H9 (cell line): ENCODE results near the gene DIP2A. TPM values are rescaled to one million over a fixed set of nuclear protein-coding genes. Genes with fewer than 3 reads are reported as not detected.

Experiments
- DNase-seq: peaks from one replicate; pipeline ENCODE4 v3.0.0-alpha.2; 2017
- H2AFZ ChIP-seq: one replicate; pipeline ENCODE4 v1.6.1; 2013; ENCODE audit warnings: mild to moderate bottlenecking, low read length, control low read depth, moderate library complexity
- H2AK5ac ChIP-seq: 2 replicates; pipeline ENCODE4 v1.6.1; 2013; ENCODE audit warnings: low read length, control low read depth, mixed read lengths; ENCODE audit not compliant: insufficient read length
- H2BK120ac ChIP-seq: one replicate; pipeline ENCODE4 v1.6.1; 2013; ENCODE audit warnings: low read depth, mild to moderate bottlenecking, low read length, control low read depth, inconsistent platforms; ENCODE audit not compliant: poor library complexity, severe bottlenecking
- H2BK12ac ChIP-seq: 2 replicates; pipeline ENCODE4 v1.6.1; 2013; ENCODE audit warnings: low read length, control low read depth, mixed read lengths, low read depth; ENCODE audit not compliant: insufficient read length
- H2BK15ac ChIP-seq: 2 replicates; pipeline ENCODE4 v1.6.1; 2013; ENCODE audit warnings: low read depth, low read length, control low read depth
- H2BK20ac ChIP-seq: one replicate; pipeline ENCODE4 v1.6.1; 2013; ENCODE audit warnings: low read depth, mild to moderate bottlenecking, low read length, control low read depth, inconsistent platforms; ENCODE audit not compliant: poor library complexity, severe bottlenecking
- H2BK5ac ChIP-seq: 2 replicates; pipeline ENCODE4 v1.6.1; 2013; ENCODE audit warnings: low read length, control low read depth, mixed read lengths; ENCODE audit not compliant: insufficient read length
- H3K14ac ChIP-seq: 2 replicates; pipeline ENCODE4 v1.6.1; 2013; ENCODE audit warnings: low read length, control low read depth; ENCODE audit not compliant: insufficient read depth
- H3K18ac ChIP-seq: 2 replicates; pipeline ENCODE4 v1.6.1; 2013; ENCODE audit warnings: low read depth, mild to moderate bottlenecking, mixed read lengths, low read length, control low read depth; ENCODE audit not compliant: insufficient read length
- H3K23ac ChIP-seq: 2 replicates; pipeline ENCODE4 v1.6.1; 2013; ENCODE audit warnings: low read length, control low read depth, mixed read lengths, low read depth; ENCODE audit not compliant: insufficient read length
- H3K23me2 ChIP-seq: 2 replicates; pipeline ENCODE4 v1.6.1; 2013; ENCODE audit warnings: low read depth, mild to moderate bottlenecking, mixed read lengths, low read length, control low read depth; ENCODE audit not compliant: insufficient read length, poor library complexity, severe bottlenecking
- H3K27ac ChIP-seq: 2 replicates; pipeline ENCODE4 v1.5.1; 2013; ENCODE audit warnings: low read length, control low read depth, mixed read lengths, low read depth; ENCODE audit not compliant: insufficient read length
- H3K27me3 ChIP-seq: 2 replicates; pipeline ENCODE4 v1.6.1; 2013; ENCODE audit warnings: low read length, control low read depth, inconsistent platforms; ENCODE audit not compliant: insufficient read depth
- H3K4ac ChIP-seq: 2 replicates; pipeline ENCODE4 v1.6.1; 2013; ENCODE audit warnings: low read depth, mild to moderate bottlenecking, control low read depth, inconsistent platforms, low read length, moderate library complexity
- H3K4me1 ChIP-seq: 2 replicates; pipeline ENCODE4 v1.6.1; 2013; ENCODE audit warnings: low read length, control low read depth, inconsistent platforms; ENCODE audit not compliant: insufficient read depth
- H3K4me2 ChIP-seq: 2 replicates; pipeline ENCODE4 v1.6.1; 2013; ENCODE audit warnings: low read length, control low read depth, mixed read lengths; ENCODE audit not compliant: insufficient read length, insufficient read depth
- H3K56ac ChIP-seq: 2 replicates; pipeline ENCODE4 v1.6.1; 2013; ENCODE audit warnings: low read depth, mild to moderate bottlenecking, mixed read lengths, low read length, control low read depth; ENCODE audit not compliant: insufficient read length
- H3K79me1 ChIP-seq: 2 replicates; pipeline ENCODE4 v1.6.1; 2013; ENCODE audit warnings: low read depth, mild to moderate bottlenecking, moderate library complexity, low read length, control low read depth, inconsistent platforms; ENCODE audit not compliant: insufficient read depth, poor library complexity, severe bottlenecking
- H3K79me2 ChIP-seq: 2 replicates; pipeline ENCODE4 v1.6.1; 2013; ENCODE audit warnings: low read length, control low read depth, inconsistent platforms; ENCODE audit not compliant: insufficient read depth
- H3K9ac ChIP-seq: 2 replicates; pipeline ENCODE4 v1.6.1; 2013; ENCODE audit warnings: low read length, control low read depth, mixed read lengths; ENCODE audit not compliant: insufficient read length; ENCODE audit errors: extremely low read depth
- H3K9me3 ChIP-seq: one replicate; pipeline ENCODE4 v1.6.1; 2013; ENCODE audit warnings: low read depth, low read length, inconsistent platforms; ENCODE audit not compliant: control insufficient read depth
- H3T11ph ChIP-seq: one replicate; pipeline ENCODE4 v1.6.1; 2013; ENCODE audit warnings: mild to moderate bottlenecking, low read length, control low read depth, inconsistent platforms
- H4K20me1 ChIP-seq: one replicate; pipeline ENCODE4 v1.6.1; 2013; ENCODE audit not compliant: control insufficient read depth, insufficient read length, insufficient read depth
- H4K5ac ChIP-seq: 2 replicates; pipeline ENCODE4 v1.6.1; 2013; ENCODE audit warnings: low read depth, mild to moderate bottlenecking, mixed read lengths, low read length, control low read depth; ENCODE audit not compliant: insufficient read length
- H4K8ac ChIP-seq: replicated peaks from 2 replicates; pipeline ENCODE4 v1.6.1; 2013; ENCODE audit warnings: low read length, control low read depth, mixed read lengths, low read depth; ENCODE audit not compliant: insufficient read length
- H4K91ac ChIP-seq: 2 replicates; pipeline ENCODE4 v1.6.1; 2013; ENCODE audit warnings: low read depth, mild to moderate bottlenecking, moderate library complexity, mixed read lengths, low read length, control low read depth; ENCODE audit not compliant: insufficient read length
- H3K27ac Mint-ChIP-seq, 3 experiments: 2 replicates in 2 of 3; 3 replicates in 1 of 3; pipeline ENCODE4 v1.8.0; 2020 to 2021; ENCODE audit warnings: mixed read lengths in 3 of 3, mild to moderate bottlenecking in 1 of 3, moderate library complexity in 1 of 3
- H3K27me3 Mint-ChIP-seq: 2 replicates; pipeline ENCODE4 v1.8.0; 2021; ENCODE audit warnings: low read depth, mild to moderate bottlenecking, moderate library complexity, mixed read lengths
- H3K36me3 Mint-ChIP-seq, 3 experiments: 2 replicates in 2 of 3; 3 replicates in 1 of 3; pipeline ENCODE4 v1.8.0; 2020 to 2021; ENCODE audit warnings: low read depth in 3 of 3, mixed read lengths in 3 of 3; ENCODE audit not compliant: insufficient read depth in 1 of 3
- H3K4me1 Mint-ChIP-seq, 2 experiments: 2 replicates each; pipeline ENCODE4 v1.8.0; 2020; ENCODE audit warnings: mixed read lengths in 2 of 2
- H3K4me3 Mint-ChIP-seq, 2 experiments: 2 replicates in 1 of 2; 3 replicates in 1 of 2; pipeline ENCODE4 v1.8.0; 2020 to 2021; ENCODE audit warnings: mild to moderate bottlenecking in 2 of 2, mixed read lengths in 2 of 2, moderate library complexity in 1 of 2
- H3K9me3 Mint-ChIP-seq, 2 experiments: 2 replicates in 1 of 2; 3 replicates in 1 of 2; pipeline ENCODE4 v1.8.0; 2020; ENCODE audit warnings: mild to moderate bottlenecking in 2 of 2, mixed read lengths in 2 of 2, moderate library complexity in 1 of 2
- CTCF ChIP-seq: fragments of 200-600 bp; sonication (generic); conservative IDR thresholded peaks from 3 replicates; pipeline ENCODE4 v1.8.0; 2021; ENCODE audit warnings: antibody characterized with exemption, mild to moderate bottlenecking
- WGBS: extraction: QIAGEN DNeasy Blood & Tissue Kit; methylation state at CpG from one replicate; pipeline ENCODE4 v1.1.7; 2013; ENCODE audit warnings: missing lambda C conversion rate, low lambda C conversion rate, mixed read lengths; ENCODE audit not compliant: insufficient read length; ENCODE audit errors: extremely low coverage; 5-methylcytosine and 5-hydroxymethylcytosine counted together
- total RNA-seq: library from RNA; stranded (reverse); gene quantifications from 2 replicates; pipeline ENCODE4 v1.2.1, GENCODE V29; 2021

DIP2A gene
- total RNA-seq, 1 experiment from 2014 or later = 25.2 TPM

DNA sequence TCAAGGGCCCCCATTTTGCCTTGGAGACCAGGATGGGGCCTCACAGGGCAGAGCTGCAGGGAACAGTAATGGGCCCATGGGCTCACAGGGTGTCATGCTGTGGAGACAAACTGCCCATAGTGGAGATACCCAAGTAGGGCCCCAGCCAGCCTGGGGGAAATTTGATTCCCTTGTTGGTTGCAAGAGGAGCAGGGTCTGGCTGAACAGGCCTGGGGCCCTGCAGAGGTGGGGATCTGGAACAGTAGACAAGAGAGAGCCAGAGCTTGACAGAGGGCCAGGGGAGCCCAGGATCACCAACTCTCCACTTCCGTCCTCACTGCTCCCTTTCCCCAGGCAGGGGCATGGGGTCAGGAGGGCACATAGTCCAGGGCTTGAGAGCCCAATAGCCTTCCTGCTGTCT is 137.5 kb downstream of the DIP2A start:
- no peak overlapping the region for H2AFZ ChIP-seq
- no peak overlapping the region for H2BK5ac ChIP-seq
- no peak overlapping the region for H3T11ph ChIP-seq
- H2BK120ac ChIP-seq = no peak overlapping the region
- H3K27ac ChIP-seq = no peak overlapping the region
- Mint-ChIP-seq H3K4me1 (no peaks in the 10 kb centered on the region), H3K4me3 (no peak overlapping the region), H3K27me3 (peaks cover 9% of the 10 kb centered on the region), H3K36me3 (peaks cover 6 to 22% (median 17%) of the 10 kb centered on the region in 3 experiments), H3K9me3 (peaks cover 31 to 34% of the 10 kb centered on the region in 2 experiments), H3K27ac (no peak overlapping the region)
- H3K9me3 ChIP-seq = peaks cover 19% of the 10 kb centered on the region
- H3K27me3 ChIP-seq = no peaks in the 10 kb centered on the region; the same call in 1 of the 2 replicates
- no peak overlapping the region for H3K23ac ChIP-seq
- no peak overlapping the region for H3K4ac ChIP-seq
- H3K56ac ChIP-seq = no peak overlapping the region
- H4K5ac ChIP-seq = no peak overlapping the region
- no peak overlapping the region for H4K8ac ChIP-seq
- H3K23me2 ChIP-seq = no peaks in the 10 kb centered on the region
- H3K18ac ChIP-seq = no peak overlapping the region
- no peak overlapping the region for H2BK20ac ChIP-seq
- H2AK5ac ChIP-seq = no peak overlapping the region
- WGBS = no CpG with 5 or more reads among the region's 1 CpG
- no peak overlapping the region for H3K4me2 ChIP-seq
- H2BK12ac ChIP-seq = no peak overlapping the region
- H4K91ac ChIP-seq = no peak overlapping the region
- no peak overlapping the region for H3K14ac ChIP-seq
- no peaks in the 10 kb centered on the region for H3K4me1 ChIP-seq
- no peaks in the 10 kb centered on the region for H4K20me1 ChIP-seq
- no peaks in the 10 kb centered on the region for H3K79me2 ChIP-seq
- H3K79me1 ChIP-seq = no peaks in the 10 kb centered on the region
- no peak overlapping the region for H2BK15ac ChIP-seq
- no peak overlapping the region for H3K9ac ChIP-seq
- no peak for TF ChIP-seq CTCF
- no peak for DNase-seq
